ENCODE results near the gene VWA5B1.

GRCh38 chr1:20389571-20389970 is 98.9 kb downstream of the VWA5B1 start:
- TF ChIP-seq CTCF (IDR thresholded peaks at IDR 0.05; ENCODE audit: low read depth, low read length) (no peak), EZH2phosphoT487 (IDR thresholded peaks at IDR 0.05; ENCODE audit: low read depth) (no peak)
